CD14-positive monocyte (primary cell): ENCODE data around the gene HERPUD2. TPM values are rescaled to one million over a fixed set of nuclear protein-coding genes. Genes with fewer than 3 reads are reported as not detected.
A peak's percentile ranks its signal among the peaks of the same experiment; 100 is the strongest.

ENCODE experiments used
- DNase-seq, 3 donors: peaks; one replicate each; pipeline ENCODE4 v3.0.0-alpha.2; 2011 to 2022
- H2AFZ ChIP-seq: 2 replicates; pipeline ENCODE4 v1.6.0; 2012; ENCODE audit warnings: mild to moderate bottlenecking, low read depth, low read length, inconsistent platforms; ENCODE audit not compliant: insufficient read depth, poor library complexity, severe bottlenecking
- H3K27ac ChIP-seq, 2 donors: 1 replicate in 1 of 2; 2 replicates in 1 of 2; pipeline ENCODE4 v1.5.1; 2012 to 2013; ENCODE audit warnings: low read length in 2 of 2, control low read depth in 1 of 2, inconsistent platforms in 1 of 2, low read depth in 1 of 2, mild to moderate bottlenecking in 1 of 2
- H3K27me3 ChIP-seq, 2 donors: one replicate each; pipeline versions ENCODE4 v1.6.0 to v1.6.1; 2011 to 2013; ENCODE audit warnings: low read length in 2 of 2; ENCODE audit not compliant: control insufficient read depth in 2 of 2, insufficient read depth in 2 of 2
- H3K36me3 ChIP-seq, 2 donors: replicated peaks in 1 of 2; 1 replicate in 1 of 2; 2 replicates in 1 of 2; pipeline versions ENCODE4 v1.5.1 to v1.6.1; 2012 to 2013; ENCODE audit warnings: low read length in 2 of 2, control low read depth in 1 of 2, inconsistent platforms in 1 of 2, mild to moderate bottlenecking in 1 of 2; ENCODE audit not compliant: insufficient read depth in 2 of 2, control insufficient read depth in 1 of 2
- H3K4me1 ChIP-seq, 2 donors: 1 replicate in 1 of 2; 2 replicates in 1 of 2; pipeline versions ENCODE4 v1.5.1 to v1.6.1; 2012 to 2013; ENCODE audit warnings: low read length in 2 of 2, control low read depth in 1 of 2, inconsistent platforms in 1 of 2, mild to moderate bottlenecking in 1 of 2, moderate library complexity in 1 of 2; ENCODE audit not compliant: insufficient read depth in 2 of 2, control insufficient read depth in 1 of 2
- H3K4me2 ChIP-seq: replicated peaks from 2 replicates; pipeline ENCODE3; 2012; ENCODE audit warnings: low read length, moderate library complexity, mild to moderate bottlenecking; ENCODE audit not compliant: poor library complexity, severe bottlenecking; ENCODE audit errors: extremely low read depth
- H3K4me3 ChIP-seq, 3 experiments: fragments of 200-600 bp in 1 of 3; sonication (generic) in 1 of 3; replicated peaks in 1 of 3; 1 replicate in 2 of 3; 2 replicates in 1 of 3; pipeline ENCODE4 v1.5.1; 2011 to 2013; ENCODE audit warnings: low read length in 3 of 3, mild to moderate bottlenecking in 3 of 3, control low read depth in 2 of 3, low read depth in 2 of 3, inconsistent platforms in 1 of 3, moderate library complexity in 1 of 3
- H3K79me2 ChIP-seq: 2 replicates; pipeline ENCODE4 v1.6.0; 2012; ENCODE audit warnings: mild to moderate bottlenecking, control low read depth, inconsistent platforms, low read length, moderate library complexity; ENCODE audit not compliant: insufficient read depth
- H3K9ac ChIP-seq: 2 replicates; pipeline ENCODE4 v1.6.0; 2017; ENCODE audit warnings: low read length, mild to moderate bottlenecking; ENCODE audit not compliant: insufficient read depth, poor library complexity, severe bottlenecking
- H3K9me3 ChIP-seq, 2 donors: replicated peaks in 1 of 2; 1 replicate in 1 of 2; 2 replicates in 1 of 2; pipeline versions ENCODE4 v1.5.1 to v1.6.1; 2012 to 2013; ENCODE audit warnings: low read length in 2 of 2, control low read depth in 1 of 2; ENCODE audit not compliant: control insufficient read depth in 1 of 2, insufficient read depth in 1 of 2
- H4K20me1 ChIP-seq: 2 replicates; pipeline ENCODE4 v1.6.0; 2012; ENCODE audit warnings: mild to moderate bottlenecking, low read length, control low read depth, moderate library complexity; ENCODE audit not compliant: insufficient read depth
- H3K27ac Mint-ChIP-seq, 7 donors: one replicate each; pipeline ENCODE4 v1.8.0; 2020; ENCODE audit warnings: mild to moderate bottlenecking in 7 of 7, mixed read lengths in 7 of 7, moderate library complexity in 6 of 7, inconsistent platforms in 2 of 7
- H3K27me3 Mint-ChIP-seq, 3 donors: one replicate each; pipeline ENCODE4 v1.8.0; 2021 to 2022; ENCODE audit warnings: low read depth in 3 of 3, mild to moderate bottlenecking in 3 of 3, mixed read lengths in 3 of 3, moderate library complexity in 3 of 3, inconsistent platforms in 1 of 3
- H3K36me3 Mint-ChIP-seq, 2 donors: one replicate each; pipeline ENCODE4 v1.8.0; 2020; ENCODE audit warnings: mixed read lengths in 2 of 2, inconsistent platforms in 1 of 2, mild to moderate bottlenecking in 1 of 2
- H3K4me1 Mint-ChIP-seq: one replicate; pipeline ENCODE4 v1.8.0; 2020; ENCODE audit warnings: mild to moderate bottlenecking, mixed read lengths
- H3K4me3 Mint-ChIP-seq, 2 donors: one replicate each; pipeline ENCODE4 v1.8.0; 2020; ENCODE audit warnings: mild to moderate bottlenecking in 2 of 2, mixed read lengths in 2 of 2, moderate library complexity in 1 of 2
- H3K9me3 Mint-ChIP-seq, 7 donors: one replicate each; pipeline ENCODE4 v1.8.0; 2020 to 2022; ENCODE audit warnings: mixed read lengths in 7 of 7, mild to moderate bottlenecking in 6 of 7, moderate library complexity in 6 of 7, inconsistent platforms in 2 of 7
- WGBS: methylation state at CpG from one replicate; pipeline ENCODE4 v1.1.5; 2013; ENCODE audit warnings: missing lambda C conversion rate; ENCODE audit not compliant: insufficient coverage; 5-methylcytosine and 5-hydroxymethylcytosine counted together
- intact Hi-C, 2 donors: fragments of 100-400 bp; cut with micrococcal nuclease; formaldehyde crosslinking; loops; one replicate each; pipeline versions ENCODE4 v1.15.0 to v1.15.1; 2023
- polyA plus RNA-seq, 3 donors: library from polyadenylated mRNA; depleted of rRNA in 1 of 3; unstranded in 2 of 3; stranded (reverse) in 1 of 3; fragments of 300-500 nt in 2 of 3; fragments of >200 nt in 1 of 3; fragmentation: Illumina TruSeq in 2 of 3; gene quantifications; 1 replicate in 2 of 3; 2 replicates in 1 of 3; pipeline ENCODE4 v1.2.3, GENCODE V29; 2012 to 2021
- TF ChIP-seq, protein P1 (sequence below): fragments of 200-600 bp; IDR thresholded peaks from one replicate; pipeline ENCODE4 v1.8.0; 2022; ENCODE audit warnings: antibody characterized with exemption, mild to moderate bottlenecking

Gene HERPUD2
- polyA plus RNA-seq, 3 donors: 36.1 to 40.9 (median 36.4) TPM

- Mint-ChIP-seq H3K27ac (peak overlapping the region in 3 of 7 donors; percentile 11 to 38 (median 14)), H3K27me3 (peaks cover 0 to 2% (median 0%) of the 10 kb centered on the region in 3 donors), H3K9me3 (peaks cover 10 to 17% (median 13%) of the 10 kb centered on the region in 7 donors), H3K4me3 (no peak overlapping the region), H3K4me1 (peaks cover 12% of the 10 kb centered on the region), H3K36me3 (peaks cover 60 to 62% of the 10 kb centered on the region in 2 donors)
- Histone ChIP-seq H3K4me2 (no peak overlapping the region), H4K20me1 (peaks cover 85% of the 10 kb centered on the region), H3K27ac (no peak overlapping the region), H3K27me3 (no peaks in the 10 kb centered on the region), H3K79me2 (peaks cover 40% of the 10 kb centered on the region), H3K36me3 (peaks cover 19 to 72% of the 10 kb centered on the region in 2 donors), H2AFZ (no peak overlapping the region), H3K9ac (no peak overlapping the region), H3K9me3 (no peaks in the 10 kb centered on the region), H3K4me3 (no peak overlapping the region), H3K4me1 (no peaks in the 10 kb centered on the region)
- DNase-seq: no peak
- intact Hi-C loops: no loop called here
- no CpG with 5 or more reads among the region's 3 CpGs for WGBS
- TF ChIP-seq, protein P1, sequence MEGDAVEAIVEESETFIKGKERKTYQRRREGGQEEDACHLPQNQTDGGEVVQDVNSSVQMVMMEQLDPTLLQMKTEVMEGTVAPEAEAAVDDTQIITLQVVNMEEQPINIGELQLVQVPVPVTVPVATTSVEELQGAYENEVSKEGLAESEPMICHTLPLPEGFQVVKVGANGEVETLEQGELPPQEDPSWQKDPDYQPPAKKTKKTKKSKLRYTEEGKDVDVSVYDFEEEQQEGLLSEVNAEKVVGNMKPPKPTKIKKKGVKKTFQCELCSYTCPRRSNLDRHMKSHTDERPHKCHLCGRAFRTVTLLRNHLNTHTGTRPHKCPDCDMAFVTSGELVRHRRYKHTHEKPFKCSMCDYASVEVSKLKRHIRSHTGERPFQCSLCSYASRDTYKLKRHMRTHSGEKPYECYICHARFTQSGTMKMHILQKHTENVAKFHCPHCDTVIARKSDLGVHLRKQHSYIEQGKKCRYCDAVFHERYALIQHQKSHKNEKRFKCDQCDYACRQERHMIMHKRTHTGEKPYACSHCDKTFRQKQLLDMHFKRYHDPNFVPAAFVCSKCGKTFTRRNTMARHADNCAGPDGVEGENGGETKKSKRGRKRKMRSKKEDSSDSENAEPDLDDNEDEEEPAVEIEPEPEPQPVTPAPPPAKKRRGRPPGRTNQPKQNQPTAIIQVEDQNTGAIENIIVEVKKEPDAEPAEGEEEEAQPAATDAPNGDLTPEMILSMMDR: no peak
These were observed 45.2 kb downstream of the HERPUD2 start for GRCh38 chr7:35649711-35650110.

DNA sequence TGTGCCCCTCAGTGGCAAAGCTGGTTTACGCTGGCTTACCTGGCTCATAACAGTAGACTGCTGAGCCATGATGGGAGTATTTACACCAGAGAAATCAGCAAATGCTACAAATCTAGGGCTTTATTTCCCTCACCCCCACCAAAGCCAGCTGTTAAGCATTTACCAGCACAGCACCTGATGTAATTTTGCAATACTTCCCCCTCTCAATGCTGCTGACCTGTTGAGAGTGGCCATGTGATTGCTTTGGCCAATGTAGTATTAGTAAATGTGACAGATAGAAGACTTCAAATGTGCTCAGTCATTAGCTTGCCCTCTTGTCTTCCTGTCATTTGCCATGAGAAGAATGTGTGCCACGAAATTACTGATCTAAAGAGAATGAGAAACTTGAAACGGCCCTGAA lies 46.6 kb downstream of the HERPUD2 start:
- Histone ChIP-seq H3K79me2 (peaks cover 31% of the 10 kb centered on the region), H3K4me2 (no peak overlapping the region), H2AFZ (no peak overlapping the region), H3K27me3 (no peaks in the 10 kb centered on the region), H3K36me3 (peaks cover 19 to 69% of the 10 kb centered on the region in 2 donors), H3K27ac (no peak overlapping the region), H3K9me3 (no peaks in the 10 kb centered on the region), H3K4me3 (no peak overlapping the region), H3K4me1 (no peaks in the 10 kb centered on the region), H4K20me1 (peaks cover 83% of the 10 kb centered on the region), H3K9ac (no peak overlapping the region)
- DNase-seq: no peak
- peaks cover 0 to 2% (median 0%) of the 10 kb centered on the region in 3 donors for H3K27me3 Mint-ChIP-seq
- H3K4me1 Mint-ChIP-seq: peaks cover 12% of the 10 kb centered on the region
- H3K36me3 Mint-ChIP-seq: peaks cover 50 to 57% of the 10 kb centered on the region in 2 donors
- peaks cover 7 to 12% (median 10%) of the 10 kb centered on the region in 7 donors for H3K9me3 Mint-ChIP-seq
- intact Hi-C loops: no loop called here
- no peak overlapping the region for H3K4me3 Mint-ChIP-seq
- WGBS: no CpG with 5 or more reads among the region's 3 CpGs
- TF ChIP-seq, protein P1: no peak
- H3K27ac Mint-ChIP-seq: peak overlapping the region in 2 of 7 donors; percentile 0 to 46
